ENCODE measurements around the gene CRISPLD2.

DNA sequence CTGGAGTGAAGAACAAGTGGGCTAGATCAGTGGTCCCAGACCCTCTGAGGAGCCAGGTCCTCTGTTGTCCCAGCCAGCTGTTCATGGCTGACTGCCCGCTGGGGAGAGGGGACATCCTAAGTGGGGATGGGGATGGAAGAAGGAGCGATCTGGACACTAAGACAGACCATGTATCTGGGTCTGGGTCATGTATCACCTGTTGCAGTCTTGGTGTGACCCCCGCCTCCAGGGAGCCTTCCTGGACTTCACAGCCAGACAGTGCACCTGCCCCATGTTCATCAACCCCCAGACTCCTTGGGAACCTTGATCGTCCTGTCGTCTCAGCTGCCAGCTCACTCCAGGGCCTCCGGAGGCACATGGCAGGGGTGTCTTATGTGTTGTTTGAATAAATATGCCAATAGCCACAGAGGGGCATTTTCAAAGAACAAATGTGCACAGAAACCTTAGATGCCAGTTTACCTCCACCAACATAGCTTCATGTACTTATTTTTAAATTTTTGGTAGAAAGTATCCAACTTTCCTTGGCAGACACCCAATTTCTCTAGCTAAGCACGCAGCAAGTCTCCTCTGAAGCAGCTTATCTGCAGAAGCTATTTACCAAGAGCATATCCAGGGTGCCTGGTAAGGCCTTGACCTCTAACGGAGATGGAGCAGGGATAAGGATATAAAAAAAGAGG lies 43.2 kb downstream of the CRISPLD2 start:
- no peak for TF ChIP-seq CTCF (IDR thresholded peaks at IDR 0.05)
- TF ChIP-seq POLR2A (IDR thresholded peaks at IDR 0.05) = no peak

Measured in body of pancreas (tissue), 4 donors.